AG09309 (cell line): ENCODE results near the gene CFAP97D1.

ENCODE experiments used
- DNase-seq: peaks from one replicate; pipeline ENCODE4 v3.0.0-alpha.2; 2010; ENCODE audit warnings: low read depth
- H3K4me3 ChIP-seq: 2 replicates; pipeline ENCODE4 v1.5.1; 2011; ENCODE audit warnings: mild to moderate bottlenecking, low read depth, low read length, moderate library complexity; ENCODE audit not compliant: control insufficient read depth
- TF ChIP-seq, protein P1 (sequence below): IDR thresholded peaks from 2 replicates; pipeline ENCODE4 v1.5.1; 2011; ENCODE audit warnings: mild to moderate bottlenecking, low read depth, low read length, inconsistent platforms; ENCODE audit not compliant: insufficient read depth, control insufficient read depth; ENCODE audit errors: missing control alignments

The CFAP97D1 gene

DNA sequence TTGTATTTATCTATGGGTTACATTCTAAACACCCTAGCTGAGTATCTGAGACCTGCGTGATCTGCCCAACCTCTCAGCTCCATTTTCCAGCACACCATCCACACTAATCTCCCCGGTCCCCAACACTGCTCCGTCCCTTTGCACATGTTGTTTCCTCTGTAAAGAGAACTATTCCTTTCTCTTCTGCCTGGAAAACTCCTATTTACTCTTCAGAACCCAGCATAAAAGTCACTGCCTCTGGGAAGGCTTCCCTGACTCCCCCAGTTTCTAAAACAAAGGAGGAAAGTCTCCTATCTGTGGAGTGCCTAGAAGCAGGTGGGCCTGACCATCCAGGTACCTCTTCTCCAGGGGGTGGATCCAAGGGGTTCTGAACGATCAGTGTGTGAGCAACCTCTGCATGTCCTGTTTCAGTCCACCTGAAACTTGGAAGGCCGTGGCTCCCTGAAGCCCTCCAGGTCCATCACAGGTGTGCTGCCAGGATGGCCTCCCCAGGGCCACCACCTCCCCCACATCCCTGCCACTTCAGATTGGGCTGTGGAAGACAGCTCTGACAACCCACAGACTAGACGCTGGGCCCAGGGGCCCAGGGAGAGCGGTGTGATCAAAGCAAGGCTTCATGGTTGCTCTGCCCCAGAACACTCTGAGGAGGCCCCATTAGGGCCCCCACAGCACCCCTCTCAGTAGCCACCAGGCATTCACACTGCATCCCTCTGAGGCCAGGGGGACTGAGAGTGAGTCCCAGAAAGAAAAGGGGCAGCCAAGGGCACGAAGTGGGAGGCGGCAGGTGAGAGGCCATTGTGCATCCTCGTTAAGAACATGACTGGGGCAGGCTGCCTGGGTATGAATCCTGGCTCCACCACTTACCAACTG lies 32.4 kb downstream of the CFAP97D1 start:
- no peak overlapping the region for H3K4me3 ChIP-seq
- no peak for DNase-seq
- TF ChIP-seq, protein P1, sequence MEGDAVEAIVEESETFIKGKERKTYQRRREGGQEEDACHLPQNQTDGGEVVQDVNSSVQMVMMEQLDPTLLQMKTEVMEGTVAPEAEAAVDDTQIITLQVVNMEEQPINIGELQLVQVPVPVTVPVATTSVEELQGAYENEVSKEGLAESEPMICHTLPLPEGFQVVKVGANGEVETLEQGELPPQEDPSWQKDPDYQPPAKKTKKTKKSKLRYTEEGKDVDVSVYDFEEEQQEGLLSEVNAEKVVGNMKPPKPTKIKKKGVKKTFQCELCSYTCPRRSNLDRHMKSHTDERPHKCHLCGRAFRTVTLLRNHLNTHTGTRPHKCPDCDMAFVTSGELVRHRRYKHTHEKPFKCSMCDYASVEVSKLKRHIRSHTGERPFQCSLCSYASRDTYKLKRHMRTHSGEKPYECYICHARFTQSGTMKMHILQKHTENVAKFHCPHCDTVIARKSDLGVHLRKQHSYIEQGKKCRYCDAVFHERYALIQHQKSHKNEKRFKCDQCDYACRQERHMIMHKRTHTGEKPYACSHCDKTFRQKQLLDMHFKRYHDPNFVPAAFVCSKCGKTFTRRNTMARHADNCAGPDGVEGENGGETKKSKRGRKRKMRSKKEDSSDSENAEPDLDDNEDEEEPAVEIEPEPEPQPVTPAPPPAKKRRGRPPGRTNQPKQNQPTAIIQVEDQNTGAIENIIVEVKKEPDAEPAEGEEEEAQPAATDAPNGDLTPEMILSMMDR, result no peak

DNA sequence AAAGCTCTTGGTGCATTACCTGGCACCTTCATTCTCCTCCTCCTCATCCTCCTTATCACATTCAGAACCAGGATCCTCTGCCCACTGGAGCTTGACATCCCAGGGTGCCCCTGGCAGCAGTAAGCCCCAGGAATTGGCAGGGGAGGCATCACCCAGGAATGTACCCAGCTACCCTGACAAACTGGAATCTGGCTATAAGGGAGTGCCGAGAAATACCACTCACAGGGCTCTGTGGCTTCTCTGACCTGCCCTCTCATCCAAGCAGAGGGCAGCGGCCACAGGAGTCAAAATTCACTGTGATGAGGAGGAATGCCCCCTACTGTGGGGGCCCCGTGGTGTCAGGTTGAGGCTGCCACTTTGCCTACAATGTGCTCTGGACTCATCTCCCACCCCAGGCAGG lies 33.2 kb downstream of the CFAP97D1 start:
- TF ChIP-seq, protein P1, result no peak
- DNase-seq, result no peak
- no peak overlapping the region for H3K4me3 ChIP-seq

- no peak overlapping the region for H3K4me3 ChIP-seq
- DNase-seq, result no peak
- TF ChIP-seq, protein P1, result no peak
These were observed 33.8 kb downstream of the CFAP97D1 start for GRCh38 chr17:43814026-43814425.

GRCh38 chr17:43814714-43815113 lies 34.5 kb downstream of the CFAP97D1 start:
- TF ChIP-seq, protein P1, result no peak
- peak; percentile 52 for DNase-seq
- H3K4me3 ChIP-seq, result no peak overlapping the region

DNA sequence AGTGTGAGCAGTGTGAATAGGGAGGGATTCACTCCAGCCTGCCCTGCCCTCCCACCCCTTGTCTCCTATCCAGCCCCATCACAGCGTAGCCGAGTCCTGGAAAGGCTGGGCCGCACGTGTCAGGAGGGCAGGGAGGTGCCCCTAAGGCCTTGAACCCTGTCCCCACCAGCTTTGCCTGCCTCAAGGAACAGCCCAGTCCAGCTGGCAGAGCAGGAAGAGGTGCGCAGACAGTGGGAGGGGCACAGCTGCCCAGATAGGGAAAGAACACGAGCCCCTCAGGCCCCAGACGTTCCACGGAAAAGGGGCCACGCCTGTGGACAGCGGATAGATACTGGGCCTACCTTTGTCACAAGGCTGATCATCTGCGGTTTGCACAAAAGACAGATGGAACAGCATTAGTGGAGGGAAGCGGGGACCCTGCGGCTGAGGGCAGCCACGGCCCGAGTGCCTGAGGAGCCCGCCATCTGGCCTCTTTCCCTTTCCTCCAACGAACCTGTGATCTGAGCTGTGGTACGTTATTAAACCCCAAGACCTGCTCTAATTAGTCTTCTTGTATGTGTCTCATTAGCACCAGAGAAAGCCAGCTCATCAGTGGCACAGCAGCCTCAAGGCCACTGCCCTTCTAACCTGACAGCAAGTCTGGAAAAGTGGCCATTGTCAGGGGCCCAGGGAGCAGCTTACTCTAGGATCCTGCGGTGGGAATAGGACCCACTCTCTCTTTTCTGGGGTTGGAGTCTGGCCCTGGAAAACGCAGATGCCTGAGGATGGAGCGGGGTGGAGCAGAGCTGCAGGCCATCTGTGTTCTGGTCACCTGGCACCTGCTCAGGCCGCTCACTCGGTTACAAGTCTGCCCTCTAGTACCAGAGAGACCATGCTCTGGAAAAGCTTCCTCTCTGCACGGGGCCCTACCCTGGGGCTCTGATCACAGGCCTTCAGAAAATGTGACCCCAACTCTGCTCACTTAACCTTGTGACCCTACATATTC lies 36.4 kb downstream of the CFAP97D1 start:
- no peak for DNase-seq
- no peak overlapping the region for H3K4me3 ChIP-seq
- TF ChIP-seq, protein P1, result no peak

- no peak for DNase-seq
- no peak overlapping the region for H3K4me3 ChIP-seq
- TF ChIP-seq, protein P1, result no peak
These were observed 37.6 kb downstream of the CFAP97D1 start for GRCh38 chr17:43817826-43818225.
